HG02885 (cell line): ENCODE results near the gene PADI1.
"Not testable (repeated sequence)": the region's sequence is repeated elsewhere in the genome, so short reads cannot be mapped to it uniquely, and the experiment has no call there.

Experiments
- ATAC-seq: cut with Tn5 transposase; IDR thresholded peaks from one replicate; pipeline ENCODE4 v1.9.1; 2021; ENCODE audit warnings: mild to moderate bottlenecking; ENCODE audit not compliant: unreplicated experiment, poor library complexity

Gene PADI1

DNA sequence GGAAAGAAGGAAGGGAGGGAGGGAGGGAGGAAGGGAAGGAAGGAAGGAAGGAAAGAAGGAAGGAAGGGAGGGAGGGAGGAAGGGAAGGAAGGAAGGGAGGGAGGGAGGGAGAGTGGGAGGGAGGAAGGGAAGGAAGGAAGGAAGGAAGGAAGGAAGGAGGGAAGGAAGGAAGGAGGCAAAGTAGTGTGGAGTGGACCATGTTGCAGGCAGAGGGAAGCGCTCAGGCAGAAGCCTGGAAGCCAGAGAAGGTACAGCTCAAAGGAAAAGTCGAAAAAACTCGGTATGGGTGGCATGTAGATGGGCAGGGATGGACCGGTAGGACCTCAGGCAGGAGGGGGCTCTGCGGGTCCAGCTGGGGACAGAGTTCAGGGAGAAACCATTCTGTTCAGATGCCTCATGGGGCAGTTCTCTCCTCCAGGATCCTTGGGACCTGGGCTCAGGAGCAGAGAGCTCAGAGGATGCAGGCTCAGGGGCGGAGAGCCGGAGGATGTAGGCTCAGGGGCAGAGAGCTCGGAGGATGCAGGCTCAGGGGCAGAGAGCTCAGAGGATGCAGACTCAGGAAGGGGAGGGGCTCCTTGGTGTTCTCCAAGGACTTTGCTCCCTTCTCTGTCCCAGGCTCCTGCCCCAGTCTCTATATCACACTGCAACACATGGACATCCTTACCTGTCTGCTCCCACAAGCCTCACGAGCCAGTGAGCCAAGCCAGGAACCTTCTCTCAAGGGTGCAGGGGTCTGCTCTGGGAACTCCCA is 30.4 kb downstream of the PADI1 start:
- no peak for ATAC-seq

DNA sequence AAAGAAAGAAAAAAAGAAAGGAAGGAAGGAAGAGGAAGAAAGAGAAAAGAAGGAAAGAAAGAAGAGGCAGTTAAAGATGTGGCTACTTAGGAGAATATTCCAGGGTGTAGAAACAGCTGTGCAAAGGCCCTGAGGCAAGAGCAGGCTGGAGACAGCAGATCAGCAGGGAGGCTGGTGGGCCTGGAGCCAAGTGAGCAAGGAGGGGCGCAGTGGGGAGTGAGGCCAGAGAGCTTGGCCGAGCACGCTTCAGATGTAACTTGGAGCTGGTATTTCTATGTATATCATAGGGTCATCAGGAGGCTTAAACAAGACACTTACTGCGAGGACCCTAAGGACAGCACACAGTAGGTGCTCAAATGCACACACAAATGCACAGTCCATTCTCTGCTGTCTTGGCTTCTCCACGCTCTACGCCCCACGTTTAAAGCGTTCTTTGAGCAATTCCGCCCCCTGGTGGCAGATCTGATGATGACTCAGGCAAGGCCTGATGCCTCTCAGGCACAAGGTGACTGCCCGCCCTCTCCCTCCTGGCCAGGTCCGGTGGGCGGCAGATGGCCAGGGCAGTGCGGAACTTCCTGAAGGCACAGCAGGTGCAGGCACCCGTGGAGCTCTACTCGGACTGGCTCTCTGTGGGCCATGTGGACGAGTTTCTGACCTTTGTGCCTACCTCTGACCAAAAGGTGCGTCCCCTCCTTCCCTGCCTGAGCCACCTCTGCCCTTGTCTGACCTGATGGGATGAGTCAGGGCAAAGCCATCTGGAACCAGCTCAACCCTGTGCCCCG is 32.0 kb downstream of the PADI1 start:
- no peak for ATAC-seq

DNA sequence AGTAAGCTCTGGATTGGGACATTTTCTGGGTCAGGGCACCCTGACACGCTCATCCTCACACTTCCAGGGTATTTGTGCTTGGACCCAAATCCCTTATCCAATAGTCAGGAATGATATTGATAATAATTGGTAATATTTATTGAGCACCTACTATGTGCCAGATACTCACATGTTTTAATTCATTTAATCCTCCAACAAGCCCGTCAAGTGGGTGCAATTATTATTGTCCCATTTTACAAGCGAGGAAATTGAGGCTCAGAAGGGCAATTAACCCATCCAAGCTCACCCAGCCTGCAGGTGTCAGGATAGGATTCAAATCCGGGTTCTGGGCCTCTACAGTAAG is 32.6 kb downstream of the PADI1 start:
- no peak for ATAC-seq

DNA sequence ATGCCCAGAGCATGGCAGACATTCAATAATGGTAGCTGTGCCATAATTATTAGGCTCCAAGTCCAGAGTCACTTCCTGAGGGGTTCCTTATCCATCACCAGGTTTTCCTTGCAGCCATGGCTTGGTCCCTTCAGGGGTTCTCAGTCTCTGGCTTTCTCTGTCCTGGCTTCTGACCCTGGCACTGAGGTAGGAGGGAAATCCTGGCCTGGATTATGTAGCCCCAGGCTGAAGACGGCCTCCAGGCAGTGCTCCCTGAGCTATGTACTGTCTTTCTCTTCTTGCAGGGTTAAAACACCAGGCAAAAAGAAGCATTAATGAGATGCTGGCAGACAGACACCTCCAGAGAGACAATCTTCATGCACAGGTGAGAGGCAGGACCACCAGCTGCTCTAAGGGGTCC is 34.5 kb downstream of the PADI1 start:
- ATAC-seq = no peak

DNA sequence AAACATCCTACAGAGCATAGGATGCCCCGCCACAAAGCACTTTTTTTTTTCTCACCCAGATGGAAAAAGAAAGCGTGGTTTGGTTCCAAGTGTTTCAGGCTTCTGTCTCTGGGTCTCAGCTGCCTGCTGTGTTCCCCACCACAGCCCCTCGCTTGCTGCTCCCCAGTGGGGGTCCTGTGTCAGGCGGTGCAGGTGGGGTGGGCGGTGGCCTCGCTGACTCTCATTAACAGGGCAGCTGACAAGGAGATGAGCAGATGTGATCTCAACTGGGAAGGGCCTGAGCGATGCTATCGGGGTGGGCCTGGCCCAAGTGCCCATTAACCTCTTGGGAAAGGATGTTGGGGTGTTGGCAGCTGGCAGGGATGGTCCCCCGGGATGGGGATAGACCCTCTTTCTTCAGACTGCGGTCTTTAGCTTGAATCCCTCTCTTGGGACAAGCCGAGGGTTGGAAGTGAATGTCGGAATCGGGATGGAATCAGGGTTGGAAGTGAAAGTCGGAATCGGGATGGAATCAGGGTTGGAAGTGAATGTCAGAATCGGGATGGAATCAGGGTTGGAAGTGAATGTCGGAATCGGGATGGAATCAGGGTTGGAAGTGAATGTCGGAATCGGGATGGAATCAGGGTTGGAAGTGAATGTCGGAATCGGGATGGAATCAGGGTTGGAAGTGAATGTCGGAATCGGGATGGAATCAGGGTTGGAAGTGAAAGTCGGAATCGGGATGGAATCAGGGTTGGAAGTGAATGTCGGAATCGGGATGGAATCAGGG is 36.3 kb downstream of the PADI1 start:
- ATAC-seq = not testable (repeated sequence)

DNA sequence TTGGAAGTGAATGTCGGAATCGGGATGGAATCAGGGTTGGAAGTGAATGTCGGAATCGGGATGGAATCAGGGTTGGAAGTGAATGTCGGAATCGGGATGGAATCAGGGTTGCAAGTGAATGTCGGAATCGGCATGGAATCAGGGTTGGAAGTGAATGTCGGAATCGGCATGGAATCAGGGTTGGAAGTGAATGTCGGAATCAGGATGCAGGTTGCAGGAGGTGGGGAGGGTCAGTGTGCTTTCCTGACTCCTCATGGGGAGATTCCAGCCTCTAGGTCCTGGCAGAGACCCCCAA is 36.8 kb downstream of the PADI1 start:
- not testable (repeated sequence) for ATAC-seq

DNA sequence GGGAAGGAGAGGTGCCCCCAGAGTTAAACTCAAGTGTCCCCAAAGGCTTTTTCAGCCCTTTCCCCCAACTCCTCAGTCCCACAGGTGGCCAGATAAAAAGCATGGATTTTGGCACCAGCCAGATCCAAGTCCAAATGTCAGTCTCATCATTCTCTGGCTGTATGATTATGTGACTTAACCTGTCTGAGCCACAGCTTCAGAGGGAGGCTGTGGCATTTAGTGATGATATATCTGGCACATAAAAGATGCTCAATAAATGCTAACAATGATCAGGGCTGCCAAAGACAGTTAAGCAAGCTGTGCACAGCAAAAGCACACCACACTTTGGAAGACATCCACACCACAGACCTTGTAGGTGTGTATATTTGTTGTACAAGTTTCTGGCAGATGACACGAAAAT is 38.3 kb downstream of the PADI1 start:
- ATAC-seq = no peak

DNA sequence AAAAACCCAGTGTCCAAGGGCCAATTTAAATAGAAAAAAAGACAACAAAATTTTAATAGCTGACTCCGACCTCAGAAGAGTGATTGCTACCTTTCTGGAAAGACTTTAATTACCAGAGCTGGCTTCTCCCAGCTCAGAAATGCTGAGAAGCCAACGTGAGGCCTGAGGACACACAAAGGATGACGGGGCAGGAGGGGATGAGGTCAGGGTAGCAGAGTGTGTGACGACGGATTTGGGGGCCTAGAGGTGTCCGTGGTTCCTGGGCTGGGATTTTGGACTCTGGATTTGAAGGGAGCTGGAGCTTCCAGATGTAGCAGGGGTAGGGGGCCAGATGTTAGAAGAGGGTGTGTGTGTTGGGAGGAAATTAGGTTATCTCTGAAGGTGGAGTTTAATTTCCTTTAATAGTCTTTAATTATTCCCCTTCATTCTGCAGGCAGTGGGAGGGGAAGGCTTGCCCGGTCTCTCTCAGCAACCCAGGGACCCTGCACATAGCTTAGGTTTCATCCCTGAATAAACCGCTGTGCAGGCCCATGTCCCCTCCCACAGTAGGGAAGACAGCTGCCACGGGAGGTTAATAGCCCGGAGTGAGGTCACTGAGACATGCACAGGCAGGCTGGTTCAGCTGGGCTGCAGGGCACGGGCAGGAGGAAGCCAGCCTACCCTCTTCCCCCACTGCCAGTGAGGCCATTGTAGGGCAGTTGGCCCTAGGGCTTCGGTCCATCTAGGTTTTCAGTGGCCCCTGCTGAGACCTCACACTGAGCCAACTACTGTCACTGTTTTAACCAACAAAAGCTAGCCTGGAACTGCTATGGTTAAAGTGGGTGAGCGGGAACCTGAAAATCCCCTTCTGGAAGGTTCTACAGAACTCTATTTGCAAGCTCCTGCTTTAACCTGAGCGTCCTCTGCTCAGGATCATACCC is 40.2 kb downstream of the PADI1 start:
- no peak for ATAC-seq

DNA sequence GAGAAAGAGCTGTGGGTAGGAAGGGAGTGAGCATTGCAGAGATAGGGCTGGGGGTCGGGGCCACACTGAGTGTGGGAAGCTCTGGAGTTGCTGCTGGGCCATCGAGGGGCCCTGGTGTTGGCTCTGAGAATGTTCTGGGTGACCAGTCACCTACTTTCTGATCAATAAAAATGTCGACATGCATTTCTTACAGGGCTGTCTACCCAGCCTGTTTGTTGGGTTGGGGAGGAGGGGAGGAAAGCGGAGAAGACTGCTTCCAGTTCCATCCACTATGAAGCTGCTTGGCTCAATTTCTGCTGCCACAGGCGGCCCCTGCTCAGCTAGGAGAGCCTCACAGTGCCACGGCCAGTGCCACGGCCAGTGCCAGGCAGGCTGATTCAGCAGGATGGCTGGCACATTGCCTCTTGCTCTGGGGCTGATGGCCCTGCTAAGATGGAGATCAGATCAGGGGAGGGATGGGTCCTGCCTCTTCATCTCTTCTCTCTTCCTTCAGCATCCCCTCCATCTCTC is 40.9 kb downstream of the PADI1 start:
- no peak for ATAC-seq

DNA sequence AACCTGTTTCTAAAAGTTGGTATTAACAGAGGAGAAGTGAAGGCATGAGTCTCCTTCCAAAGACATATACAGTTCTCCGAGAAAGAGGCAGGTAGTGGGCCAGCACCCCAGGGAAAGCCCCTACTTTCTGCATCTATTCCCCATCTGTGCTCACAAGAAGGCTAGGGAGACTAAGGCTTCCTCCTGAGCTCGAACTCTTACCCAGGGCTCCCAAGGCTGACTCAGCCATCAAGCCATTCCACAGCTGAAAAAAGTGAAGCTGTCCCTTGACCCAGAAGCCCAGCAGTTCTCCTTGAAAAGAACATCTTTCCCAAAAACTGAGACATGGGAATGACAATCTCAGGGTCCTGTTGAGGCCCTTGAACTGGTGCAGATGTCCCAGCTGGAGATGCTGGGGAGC is 42.0 kb downstream of the PADI1 start:
- no peak for ATAC-seq

DNA sequence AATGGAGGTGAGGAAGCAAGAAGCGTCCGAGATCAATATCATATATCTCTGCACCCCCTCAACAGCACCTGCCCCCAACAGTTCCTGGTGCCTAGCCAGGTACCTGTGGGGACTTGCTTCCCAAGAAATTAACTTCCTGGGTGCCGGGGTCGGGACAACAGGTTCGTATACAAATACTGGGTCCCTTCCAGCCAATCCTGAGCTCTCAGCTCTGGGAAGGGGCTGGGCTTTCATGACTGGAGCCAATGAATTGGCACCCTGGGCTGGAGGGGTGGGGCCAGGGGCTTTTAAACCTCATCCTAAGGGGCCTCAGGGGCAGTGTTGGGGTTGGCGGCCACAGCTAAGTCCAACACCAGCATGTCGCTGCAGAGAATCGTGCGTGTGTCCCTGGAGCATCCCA is 43.9 kb downstream of the PADI1 start, which contains the start of gene PADI3:
PADI3 (plus strand) TSS at position 318 of the 400 bp plus-strand sequence; CDS start at position 358, 40 bp downstream.
- ATAC-seq = no peak

DNA sequence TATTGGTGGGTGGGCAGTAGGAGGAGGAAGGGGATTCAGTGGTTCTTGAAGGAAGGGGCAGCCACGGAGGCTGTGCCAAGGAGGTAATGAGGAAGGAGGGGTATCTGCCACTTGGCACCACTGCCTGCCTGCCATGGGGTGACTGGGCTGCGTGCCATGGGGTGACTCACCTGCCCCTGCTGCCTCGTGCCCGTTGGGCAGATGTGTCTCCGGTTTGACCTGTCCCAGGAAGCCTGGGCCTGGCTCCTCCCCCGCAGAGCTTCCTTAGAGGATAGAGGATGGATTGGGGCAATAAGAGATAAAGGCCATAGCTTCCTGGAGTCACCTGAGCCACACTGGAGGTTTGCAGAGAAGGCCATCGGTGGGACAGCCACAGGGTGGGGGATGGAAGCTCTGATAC is 45.7 kb downstream of the PADI1 start:
- no peak for ATAC-seq

DNA sequence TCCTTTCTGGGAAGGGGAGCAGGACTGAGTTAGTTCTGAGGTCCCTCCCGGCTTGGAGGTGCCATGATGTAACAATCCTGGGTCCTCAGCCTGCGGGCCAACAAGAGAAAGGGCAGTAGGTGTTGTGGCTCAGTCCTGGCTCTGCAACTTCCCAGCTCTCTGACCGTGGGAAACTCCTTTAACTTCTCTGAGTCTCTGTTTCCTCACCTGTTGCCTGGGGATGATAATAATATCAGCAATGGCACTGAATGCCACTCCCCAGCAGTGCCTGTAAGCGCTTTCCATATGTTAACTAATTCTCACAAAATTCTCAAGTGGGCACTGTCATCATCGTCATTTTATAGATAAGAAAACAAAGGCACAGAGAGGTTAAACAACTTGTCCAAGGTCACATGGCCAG is 46.3 kb downstream of the PADI1 start:
- ATAC-seq = no peak

DNA sequence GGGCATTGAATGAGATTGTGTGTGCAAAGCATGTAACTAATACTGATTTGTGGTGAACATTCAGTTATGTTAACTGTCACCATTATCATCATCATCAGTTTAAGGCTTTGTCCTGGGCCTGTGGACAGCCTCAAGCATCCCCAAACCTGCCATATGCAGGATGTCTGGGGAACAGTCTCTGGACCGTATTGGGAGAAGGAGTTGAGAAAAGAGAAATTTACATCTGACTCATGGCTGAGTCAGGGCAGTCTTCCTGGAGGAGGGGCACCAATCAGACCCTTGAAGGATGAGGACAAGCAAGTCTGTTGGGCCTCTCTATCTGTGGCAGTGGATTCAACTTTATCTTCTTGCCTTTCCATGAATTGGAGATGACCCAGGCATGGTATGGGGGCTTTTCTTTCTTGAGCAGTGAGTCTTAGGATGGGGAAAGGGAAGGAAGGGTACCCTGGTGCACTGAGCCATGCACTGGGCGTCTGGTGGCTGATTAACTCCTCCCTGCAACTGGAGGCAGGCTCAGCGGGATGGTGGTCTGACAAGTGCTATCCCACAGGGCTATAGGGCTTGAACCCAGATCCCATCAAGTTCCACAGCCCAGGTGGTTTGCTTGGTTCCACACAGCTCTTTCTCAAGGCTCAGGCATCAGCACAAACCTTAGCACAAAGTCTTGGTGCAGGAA is 46.9 kb downstream of the PADI1 start:
- ATAC-seq = no peak

DNA sequence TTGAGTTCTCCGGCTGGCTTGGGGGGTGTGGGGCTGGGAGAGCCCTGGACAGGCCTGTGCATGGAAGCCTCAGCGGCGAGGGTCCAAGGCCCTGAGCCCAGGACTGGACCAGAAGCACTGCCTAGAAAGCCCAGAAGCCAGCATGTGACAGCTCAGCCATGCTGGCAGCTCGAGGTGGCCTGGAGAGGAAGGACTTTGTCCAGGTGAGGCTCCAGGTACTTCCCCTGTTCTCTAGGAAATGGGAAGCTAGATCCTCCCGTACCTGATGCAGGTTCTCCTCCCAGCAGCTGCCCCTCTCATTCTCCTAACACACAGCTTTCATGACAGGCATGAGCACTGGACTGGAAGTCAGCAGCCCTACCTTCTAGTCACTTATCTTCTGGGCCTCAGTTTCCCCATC is 50.4 kb downstream of the PADI1 start:
- ATAC-seq = no peak

DNA sequence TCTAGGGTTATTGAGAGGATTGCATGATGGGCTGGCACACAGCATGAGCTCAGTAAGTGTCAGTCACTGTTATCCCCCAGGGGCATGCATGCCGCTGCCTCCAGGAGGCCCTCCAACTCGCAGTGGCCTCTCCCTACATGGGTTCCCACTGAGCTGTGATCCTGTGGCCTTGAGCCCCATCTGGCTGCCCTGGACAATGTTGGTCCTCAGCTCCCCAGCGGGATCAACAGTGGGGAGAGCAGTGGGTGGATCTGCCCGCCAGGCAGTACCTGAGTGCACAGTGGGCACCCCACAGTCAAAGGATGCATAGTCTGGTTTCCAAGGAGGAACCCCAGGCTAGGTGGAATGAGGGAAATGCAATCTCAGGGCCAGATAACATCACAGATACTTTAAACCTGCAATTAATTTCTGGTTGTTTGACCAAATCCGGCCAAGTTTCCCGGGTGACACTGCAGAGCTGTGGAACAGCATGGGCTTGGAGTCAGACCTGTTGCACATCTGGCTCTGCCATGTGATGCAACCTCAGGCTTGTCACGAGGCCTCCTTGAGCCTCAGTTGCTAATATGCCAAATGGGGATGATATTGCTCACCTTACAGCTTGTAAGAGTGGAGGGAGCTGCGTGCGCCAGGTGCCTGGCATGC is 53.3 kb downstream of the PADI1 start:
- ATAC-seq = no peak

DNA sequence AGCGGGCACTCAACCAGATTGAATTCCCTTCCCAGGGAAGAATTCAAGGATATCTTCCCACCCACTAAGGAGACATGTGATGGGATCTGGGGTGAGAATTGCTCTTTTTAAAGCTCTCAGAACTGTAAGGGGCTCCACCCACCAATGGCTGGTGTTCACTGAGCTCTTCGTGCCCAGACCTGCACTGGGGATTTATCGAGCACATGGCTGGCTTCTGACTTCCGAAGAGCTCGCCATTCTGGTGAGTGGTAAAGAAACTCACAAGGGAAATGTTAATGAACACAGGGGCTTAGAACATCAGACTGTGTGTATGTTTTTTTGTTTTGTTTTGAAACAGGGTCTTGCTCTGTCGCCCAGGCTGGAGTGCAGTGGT is 53.8 kb downstream of the PADI1 start:
- no peak for ATAC-seq

DNA sequence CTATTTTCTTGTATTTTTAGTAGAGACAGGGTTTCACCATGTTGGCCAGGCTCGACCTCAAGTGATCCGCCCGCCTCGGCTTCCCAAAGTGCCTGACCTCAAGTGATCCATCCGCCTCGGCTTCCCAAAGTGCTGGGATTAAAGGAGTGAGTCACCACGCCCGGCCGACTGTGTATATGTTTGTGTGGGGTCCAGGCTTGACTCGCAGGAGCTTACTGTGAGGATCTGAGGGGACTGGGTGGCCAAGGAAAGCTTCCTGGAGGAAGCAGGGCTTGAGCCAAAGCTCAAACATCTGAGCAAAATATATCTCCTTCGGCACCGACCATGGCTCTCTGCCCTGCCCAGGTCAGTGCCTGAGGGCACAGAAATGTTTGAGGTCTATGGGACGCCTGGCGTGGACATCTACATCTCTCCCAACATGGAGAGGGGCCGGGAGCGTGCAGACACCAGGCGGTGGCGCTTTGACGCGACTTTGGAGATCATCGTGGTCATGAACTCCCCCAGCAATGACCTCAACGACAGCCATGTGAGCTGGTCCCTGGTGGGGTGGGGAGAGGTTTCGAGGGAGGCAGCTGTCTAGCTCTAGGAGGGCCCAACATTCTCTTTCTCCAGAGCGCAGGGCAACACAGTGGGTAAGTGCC is 54.4 kb downstream of the PADI1 start:
- ATAC-seq = no peak

DNA sequence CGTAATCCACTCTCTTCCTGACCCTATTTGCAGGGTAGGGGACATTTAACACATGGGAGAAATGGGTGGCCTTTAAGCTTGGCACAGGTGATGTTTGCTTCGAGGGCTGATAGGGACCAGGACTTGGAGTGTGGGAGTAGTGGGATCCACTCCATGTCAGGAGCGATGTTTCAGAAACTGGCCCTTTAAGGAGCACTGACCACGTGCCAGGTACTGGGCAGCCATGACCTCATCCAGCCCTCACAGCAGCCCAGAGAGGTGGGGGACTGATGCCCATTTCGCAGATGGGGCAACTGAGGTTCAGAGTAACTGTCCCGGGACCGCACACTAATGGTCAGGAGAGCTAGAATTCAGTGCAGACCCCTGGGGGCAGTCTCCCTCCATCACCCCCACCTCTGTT is 55.3 kb downstream of the PADI1 start:
- ATAC-seq = no peak
